SK-N-SH (cell line): Measurements from ENCODE around the gene TJP2. TPM values are rescaled to one million over a fixed set of nuclear protein-coding genes. Genes with fewer than 3 reads are reported as not detected.

Experiments used
- CTCF ChIA-PET: fragments of 300-600, 350-600 bp; formaldehyde crosslinking; extraction: SDS; loops from one replicate; lab custom pipeline; 2021; lab: Yijun Ruan, JAX
- POLR2A ChIA-PET: fragments of 350-600 bp; sonication (Branson Sonifier 250); formaldehyde crosslinking; extraction: SDS; loops from one replicate; lab custom pipeline; 2020; ENCODE audit warnings: antibody characterized with exemption, inconsistent platforms; lab: Yijun Ruan, JAX
- DNase-seq: peaks from one replicate; pipeline ENCODE4 v3.0.0; 2012
- H2AFZ ChIP-seq: fragments of 200-600 bp; sonication (generic); 2 replicates; pipeline ENCODE4 v1.8.1; 2016; ENCODE audit warnings: antibody characterized with exemption, mild to moderate bottlenecking, low read depth
- H3F3A ChIP-seq: fragments of 200-600 bp; sonication (generic); replicated peaks from 2 replicates; pipeline ENCODE3; 2016; ENCODE audit warnings: antibody characterized with exemption, mild to moderate bottlenecking; ENCODE audit not compliant: insufficient read depth
- H3K27ac ChIP-seq, 2 experiments: fragments of 200-500 bp in 1 of 2; fragments of 200-600 bp in 1 of 2; sonication (Bioruptor generic) in 1 of 2; sonication (generic), shearing (Covaris generic) in 1 of 2; 2 replicates each; pipeline versions ENCODE4 v1.5.1 to v1.6.1; 2014 to 2016; ENCODE audit warnings: low read depth in 2 of 2, inconsistent platforms in 1 of 2, low read length in 1 of 2, mild to moderate bottlenecking in 1 of 2, mixed read lengths in 1 of 2
- H3K27me3 ChIP-seq: fragments of 200-600 bp; sonication (generic), shearing (Covaris generic); 2 replicates; pipeline ENCODE4 v1.6.1; 2016; ENCODE audit warnings: mixed run types; ENCODE audit not compliant: insufficient read depth
- H3K36me3 ChIP-seq, 2 experiments: fragments of 200-500 bp in 1 of 2; fragments of 200-600 bp in 1 of 2; sonication (Bioruptor generic) in 1 of 2; sonication (generic) in 1 of 2; replicated peaks in 1 of 2; 2 replicates each; pipeline versions ENCODE3 to v1.5.1; 2014 to 2016; ENCODE audit warnings: low read length in 1 of 2, mild to moderate bottlenecking in 1 of 2; ENCODE audit not compliant: insufficient read depth in 2 of 2, control insufficient read depth in 1 of 2
- H3K4me1 ChIP-seq, 2 experiments: fragments of 200-500 bp in 1 of 2; fragments of 200-600 bp in 1 of 2; sonication (Bioruptor generic) in 1 of 2; sonication (generic), shearing (Covaris generic) in 1 of 2; 2 replicates each; pipeline versions ENCODE4 v1.5.1 to v1.6.1; 2014 to 2016; ENCODE audit warnings: low read depth in 1 of 2, low read length in 1 of 2, mixed run types in 1 of 2; ENCODE audit not compliant: insufficient read depth in 2 of 2, control insufficient read depth in 1 of 2
- H3K4me2 ChIP-seq: fragments of 200-600 bp; sonication (generic), shearing (Covaris generic); 2 replicates; pipeline ENCODE4 v1.6.1; 2017; ENCODE audit warnings: mixed run types
- H3K4me3 ChIP-seq, 2 experiments: fragments of 200-500 bp in 1 of 2; fragments of 200-600 bp in 1 of 2; sonication (Bioruptor generic) in 1 of 2; sonication (generic), shearing (Covaris generic) in 1 of 2; 2 replicates each; pipeline versions ENCODE4 v1.5.1 to v1.8.1; 2014 to 2016; ENCODE audit warnings: low read depth in 2 of 2, inconsistent platforms in 1 of 2, low read length in 1 of 2, mild to moderate bottlenecking in 1 of 2, mixed read lengths in 1 of 2, moderate library complexity in 1 of 2
- H3K79me2 ChIP-seq: fragments of 200-600 bp; sonication (generic); 2 replicates; pipeline ENCODE4 v1.8.1; 2017; ENCODE audit warnings: mild to moderate bottlenecking; ENCODE audit not compliant: insufficient read depth
- H3K9ac ChIP-seq: fragments of 200-600 bp; sonication (generic); 2 replicates; pipeline ENCODE4 v1.6.1; 2017; ENCODE audit warnings: mixed run types
- H3K9me2 ChIP-seq: fragments of 200-600 bp; sonication (generic); 2 replicates; pipeline ENCODE4 v1.6.1; 2017; ENCODE audit warnings: mixed run types
- H3K9me3 ChIP-seq: fragments of 200-600 bp; sonication (generic); 2 replicates; pipeline ENCODE4 v1.6.1; 2017; ENCODE audit warnings: mixed run types, mild to moderate bottlenecking, moderate library complexity
- H4K20me1 ChIP-seq: fragments of 200-600 bp; sonication (generic); 2 replicates; pipeline ENCODE4 v1.6.1; 2017; ENCODE audit warnings: mild to moderate bottlenecking, mixed run types; ENCODE audit not compliant: insufficient read depth
- EP300 ChIP-seq, 2 experiments: IDR thresholded peaks; 2 replicates each; pipeline versions ENCODE4 v1.4.0 to v1.6.1; 2012; ENCODE audit warnings: borderline replicate concordance in 1 of 2, low read depth in 1 of 2, low read length in 1 of 2
- GABPA ChIP-seq: IDR thresholded peaks from 2 replicates; pipeline ENCODE4 v1.4.0; 2012; ENCODE audit warnings: low read depth, mild to moderate bottlenecking
- GATA2 ChIP-seq: sonication (generic); formaldehyde crosslinking; IDR thresholded peaks from 2 replicates; pipeline ENCODE4 v1.5.0; 2020; ENCODE audit warnings: mild to moderate bottlenecking, missing genetic modification reagents
- MEF2A ChIP-seq: IDR thresholded peaks from 2 replicates; pipeline ENCODE4 v1.4.0; 2012; ENCODE audit warnings: low read depth, borderline replicate concordance
- NFIC ChIP-seq: IDR thresholded peaks from 2 replicates; pipeline ENCODE4 v1.4.0; 2012; ENCODE audit warnings: borderline replicate concordance
- NRF1 ChIP-seq: IDR thresholded peaks from 2 replicates; pipeline ENCODE4 v1.6.1; 2012; ENCODE audit warnings: low read depth, mild to moderate bottlenecking, low read length
- RAD21 ChIP-seq: IDR thresholded peaks from 2 replicates; pipeline ENCODE4 v1.6.1; 2012; ENCODE audit warnings: mild to moderate bottlenecking, low read length
- RXRA ChIP-seq: IDR thresholded peaks from 2 replicates; pipeline ENCODE4 v1.4.0; 2012; ENCODE audit warnings: low read depth, mild to moderate bottlenecking, borderline replicate concordance
- SIN3A ChIP-seq: IDR thresholded peaks from 2 replicates; pipeline ENCODE4 v1.6.1; 2012; ENCODE audit warnings: low read depth, mild to moderate bottlenecking, low read length, moderate library complexity, borderline replicate concordance
- TAF1 ChIP-seq: IDR thresholded peaks from 2 replicates; pipeline ENCODE4 v1.6.1; 2012; ENCODE audit warnings: low read depth, mild to moderate bottlenecking, low read length, moderate library complexity, borderline replicate concordance
- TCF12 ChIP-seq: IDR thresholded peaks from 2 replicates; pipeline ENCODE4 v1.4.0; 2012
- TEAD4 ChIP-seq: IDR thresholded peaks from 2 replicates; pipeline ENCODE4 v1.4.0; 2012; ENCODE audit warnings: mild to moderate bottlenecking, borderline replicate concordance; ENCODE audit not compliant: insufficient read depth
- YY1 ChIP-seq: IDR thresholded peaks from 2 replicates; pipeline ENCODE4 v1.4.0; 2012; ENCODE audit warnings: low read depth, mild to moderate bottlenecking
- WGBS: methylation state at CpG from one replicate; pipeline ENCODE4 v1.1.6; 2017; ENCODE audit warnings: low lambda C conversion rate; 5-methylcytosine and 5-hydroxymethylcytosine counted together
- polyA plus RNA-seq, 3 experiments: library from polyadenylated mRNA; depleted of rRNA; stranded (reverse); fragments of >200 nt; gene quantifications; 2 replicates each; pipeline ENCODE4 v1.2.3, GENCODE V29; 2012
- TF ChIP-seq, protein P1 (sequence below): IDR thresholded peaks from 2 replicates; pipeline ENCODE4 v1.4.0; 2012; ENCODE audit warnings: low read depth, borderline replicate concordance
- TF ChIP-seq, protein P2 (sequence below): fragments of 150-350 bp; IDR thresholded peaks from 2 replicates; pipeline ENCODE4 v1.6.1; 2016; ENCODE audit warnings: mild to moderate bottlenecking, low read depth, low read length
- TF ChIP-seq, protein P3 (sequence below): IDR thresholded peaks from 2 replicates; pipeline ENCODE4 v1.4.0; 2012; ENCODE audit warnings: low read depth
- TF ChIP-seq, protein P4 (sequence below): IDR thresholded peaks from 2 replicates; pipeline ENCODE4; 2012

The TJP2 gene
- polyA plus RNA-seq, 1 of the 3 experiments (the other 2 are of a cell fraction) = 17.7 TPM

DNA sequence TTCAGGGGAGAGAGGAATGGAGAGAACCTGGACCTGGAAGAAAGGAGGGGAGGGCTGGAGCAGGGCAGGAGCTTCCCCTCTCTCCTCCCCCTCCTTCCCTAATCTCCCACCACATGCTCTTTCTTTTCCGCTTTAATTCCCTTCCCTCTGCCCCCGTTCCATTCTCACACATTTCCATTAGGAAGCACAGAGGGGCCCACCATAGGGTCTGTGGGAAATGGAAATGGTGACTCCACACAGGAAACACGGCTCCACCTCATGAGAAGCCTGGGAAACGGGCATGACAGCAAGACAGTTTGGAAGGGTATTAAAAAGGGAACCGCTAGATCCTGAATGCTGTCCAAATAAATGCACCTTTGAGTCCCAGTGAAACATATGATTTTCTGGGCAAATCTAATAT lies 86.1 kb downstream of the TJP2 start:
- TF ChIP-seq NRF1 (no peak), GATA2 (CRISPR knock-in tag) (no peak), TEAD4 (no peak), TCF12 (no peak), YY1 (no peak), MEF2A (no peak), RXRA (no peak), RAD21 (no peak), EP300 (IDR thresholded peaks at IDR 0.05; ENCODE audit: borderline replicate concordance in 1 of 2, low read depth in 1 of 2, low read length in 1 of 2) (no peak), NFIC (no peak), GABPA (no peak), TAF1 (no peak), SIN3A (no peak)
- TF ChIP-seq, protein P1, sequence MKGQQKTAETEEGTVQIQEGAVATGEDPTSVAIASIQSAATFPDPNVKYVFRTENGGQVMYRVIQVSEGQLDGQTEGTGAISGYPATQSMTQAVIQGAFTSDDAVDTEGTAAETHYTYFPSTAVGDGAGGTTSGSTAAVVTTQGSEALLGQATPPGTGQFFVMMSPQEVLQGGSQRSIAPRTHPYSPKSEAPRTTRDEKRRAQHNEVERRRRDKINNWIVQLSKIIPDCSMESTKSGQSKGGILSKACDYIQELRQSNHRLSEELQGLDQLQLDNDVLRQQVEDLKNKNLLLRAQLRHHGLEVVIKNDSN = no peak
- TF ChIP-seq, protein P2, sequence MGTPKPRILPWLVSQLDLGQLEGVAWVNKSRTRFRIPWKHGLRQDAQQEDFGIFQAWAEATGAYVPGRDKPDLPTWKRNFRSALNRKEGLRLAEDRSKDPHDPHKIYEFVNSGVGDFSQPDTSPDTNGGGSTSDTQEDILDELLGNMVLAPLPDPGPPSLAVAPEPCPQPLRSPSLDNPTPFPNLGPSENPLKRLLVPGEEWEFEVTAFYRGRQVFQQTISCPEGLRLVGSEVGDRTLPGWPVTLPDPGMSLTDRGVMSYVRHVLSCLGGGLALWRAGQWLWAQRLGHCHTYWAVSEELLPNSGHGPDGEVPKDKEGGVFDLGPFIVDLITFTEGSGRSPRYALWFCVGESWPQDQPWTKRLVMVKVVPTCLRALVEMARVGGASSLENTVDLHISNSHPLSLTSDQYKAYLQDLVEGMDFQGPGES = no peak
- TF ChIP-seq, protein P3, sequence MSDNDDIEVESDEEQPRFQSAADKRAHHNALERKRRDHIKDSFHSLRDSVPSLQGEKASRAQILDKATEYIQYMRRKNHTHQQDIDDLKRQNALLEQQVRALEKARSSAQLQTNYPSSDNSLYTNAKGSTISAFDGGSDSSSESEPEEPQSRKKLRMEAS = no peak
- TF ChIP-seq, protein P4, sequence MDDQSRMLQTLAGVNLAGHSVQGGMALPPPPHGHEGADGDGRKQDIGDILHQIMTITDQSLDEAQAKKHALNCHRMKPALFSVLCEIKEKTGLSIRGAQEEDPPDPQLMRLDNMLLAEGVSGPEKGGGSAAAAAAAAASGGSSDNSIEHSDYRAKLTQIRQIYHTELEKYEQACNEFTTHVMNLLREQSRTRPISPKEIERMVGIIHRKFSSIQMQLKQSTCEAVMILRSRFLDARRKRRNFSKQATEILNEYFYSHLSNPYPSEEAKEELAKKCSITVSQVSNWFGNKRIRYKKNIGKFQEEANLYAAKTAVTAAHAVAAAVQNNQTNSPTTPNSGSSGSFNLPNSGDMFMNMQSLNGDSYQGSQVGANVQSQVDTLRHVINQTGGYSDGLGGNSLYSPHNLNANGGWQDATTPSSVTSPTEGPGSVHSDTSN = no peak
- H3K9me2 ChIP-seq = no peaks in the 10 kb centered on the region
- H3K27ac ChIP-seq = no peak overlapping the region
- no peaks in the 10 kb centered on the region for H3K27me3 ChIP-seq
- CTCF ChIA-PET = no interaction called here
- H3K9me3 ChIP-seq = no peaks in the 10 kb centered on the region
- POLR2A ChIA-PET = no interaction called here
- WGBS = 60% methylated on average over 5 of the region's 5 CpGs
- H2AFZ ChIP-seq = no peak overlapping the region
- no peaks in the 10 kb centered on the region for H3K4me1 ChIP-seq
- no peak for DNase-seq
- H4K20me1 ChIP-seq = no peaks in the 10 kb centered on the region
- no peak overlapping the region for H3K4me2 ChIP-seq
- H3K9ac ChIP-seq = no peak overlapping the region
- peaks cover 0 to 7% of the 10 kb centered on the region in 2 experiments for H3K36me3 ChIP-seq
- H3K79me2 ChIP-seq = no peaks in the 10 kb centered on the region
- no peaks in the 10 kb centered on the region for H3F3A ChIP-seq
- no peak overlapping the region for H3K4me3 ChIP-seq

DNA sequence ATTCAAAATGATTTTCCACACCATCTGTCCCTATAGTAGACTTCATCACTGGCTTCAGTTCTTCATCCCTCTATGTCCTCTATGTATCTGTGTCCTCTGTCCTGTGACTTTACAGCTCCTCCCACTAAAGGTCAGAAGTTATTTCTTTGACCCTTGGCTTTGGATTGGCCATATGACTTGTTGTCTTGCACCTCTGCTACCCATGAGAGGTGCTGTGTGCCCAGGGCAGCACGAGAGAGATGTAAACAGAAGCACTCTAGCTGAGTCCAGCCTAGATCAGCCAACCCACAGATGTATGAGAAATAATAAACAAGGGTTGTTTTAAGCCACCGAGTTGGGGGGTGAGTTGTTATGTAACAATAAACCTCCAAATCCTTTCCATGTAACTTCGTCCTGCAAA lies 87.6 kb downstream of the TJP2 start:
- POLR2A ChIA-PET = no interaction called here
- no peaks in the 10 kb centered on the region for H3K9me3 ChIP-seq
- H3F3A ChIP-seq = no peaks in the 10 kb centered on the region
- H2AFZ ChIP-seq = no peak overlapping the region
- H3K27me3 ChIP-seq = no peaks in the 10 kb centered on the region
- no peaks in the 10 kb centered on the region for H3K9me2 ChIP-seq
- H3K4me1 ChIP-seq = no peaks in the 10 kb centered on the region
- CTCF ChIA-PET = no interaction called here
- H3K79me2 ChIP-seq = no peaks in the 10 kb centered on the region
- H3K4me3 ChIP-seq = no peak overlapping the region
- H4K20me1 ChIP-seq = no peaks in the 10 kb centered on the region
- H3K27ac ChIP-seq = no peak overlapping the region
- 20% methylated on average over 3 of the region's 3 CpGs for WGBS
- no peak overlapping the region for H3K4me2 ChIP-seq
- H3K36me3 ChIP-seq = peaks cover 0 to 6% of the 10 kb centered on the region in 2 experiments
- no peak overlapping the region for H3K9ac ChIP-seq
- TF ChIP-seq NFIC = no peak
- DNase-seq = no peak
